ENCODE results near the gene GFAP.

GFAP gene

DNA sequence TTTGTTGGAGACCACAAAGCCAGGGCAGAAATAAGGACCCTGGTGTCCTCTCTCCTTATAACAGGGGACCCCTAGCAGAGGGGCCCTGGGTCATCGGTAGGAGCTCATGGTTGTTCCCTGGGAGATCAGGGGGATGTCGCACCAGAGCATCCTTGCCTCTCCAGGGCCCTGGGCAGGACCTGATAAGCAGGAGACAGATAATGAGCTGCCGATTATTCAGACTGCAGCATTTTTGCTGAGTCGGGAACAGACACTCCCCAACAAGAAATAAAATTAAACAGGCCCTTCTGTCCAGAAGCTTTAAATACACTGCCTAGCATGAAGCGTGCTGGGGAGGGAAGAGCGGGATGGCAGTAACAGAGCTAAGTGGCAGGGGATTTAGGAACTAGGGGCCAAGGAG, 15.4 kb upstream of the GFAP start:
- DNase-seq: no peak

DNA sequence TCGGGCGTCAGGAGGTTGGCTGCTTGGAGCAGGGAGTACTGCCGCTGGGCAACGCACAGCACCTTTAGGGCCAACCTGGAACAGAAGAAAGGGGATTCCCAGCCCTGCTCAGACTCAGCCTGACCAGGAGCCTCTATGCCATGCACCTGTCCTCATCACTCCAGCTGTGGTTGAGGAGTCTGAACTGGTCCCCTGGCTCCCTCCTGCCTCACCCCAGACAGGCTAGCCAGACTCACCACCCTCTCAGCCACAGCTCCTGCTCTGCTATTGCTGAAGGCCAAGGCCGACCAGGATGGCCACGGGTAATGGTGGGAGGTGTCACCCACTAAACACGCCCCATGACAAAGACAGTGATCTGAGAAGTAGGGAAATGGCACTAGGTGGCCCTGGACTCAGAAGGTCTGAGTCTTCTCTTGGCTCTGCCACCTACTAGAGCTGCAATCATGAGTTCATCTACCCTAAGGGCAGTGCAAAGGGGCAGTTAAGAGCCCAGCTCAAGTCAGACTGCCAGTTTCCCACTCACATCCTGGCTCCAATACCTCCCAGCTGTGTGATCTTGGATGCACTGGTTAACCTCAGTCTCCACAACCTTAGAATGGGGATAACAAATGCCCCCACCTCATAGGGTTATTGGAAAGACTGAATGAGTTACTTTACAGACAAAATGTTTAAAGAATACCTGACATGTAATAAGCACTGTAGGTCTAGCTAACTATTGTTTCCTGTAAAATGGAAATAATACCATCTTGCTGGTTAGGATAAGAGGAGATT, 13.8 kb upstream of the GFAP start:
- no peak for DNase-seq

DNA sequence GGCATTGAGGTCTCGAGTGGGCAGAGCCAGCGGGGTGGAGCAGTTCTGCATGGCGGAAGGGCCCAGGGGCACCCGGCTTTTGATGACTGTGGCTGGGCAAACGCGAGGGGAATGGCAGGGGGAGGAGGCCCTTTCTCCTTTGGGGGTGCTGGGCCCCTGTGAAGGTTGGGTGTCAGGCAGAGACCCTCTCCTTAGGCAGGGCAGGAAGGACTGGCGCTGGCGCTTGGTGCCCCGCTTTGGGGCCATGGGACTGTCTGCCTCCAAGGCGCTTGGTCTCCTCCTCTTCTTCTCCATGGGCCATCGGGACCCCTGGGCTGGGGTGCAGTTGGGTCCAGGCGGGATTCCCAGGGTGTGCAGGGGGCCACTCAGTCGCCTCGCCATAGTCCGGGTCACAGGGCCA, 12.8 kb upstream of the GFAP start:
- DNase-seq: no peak

DNA sequence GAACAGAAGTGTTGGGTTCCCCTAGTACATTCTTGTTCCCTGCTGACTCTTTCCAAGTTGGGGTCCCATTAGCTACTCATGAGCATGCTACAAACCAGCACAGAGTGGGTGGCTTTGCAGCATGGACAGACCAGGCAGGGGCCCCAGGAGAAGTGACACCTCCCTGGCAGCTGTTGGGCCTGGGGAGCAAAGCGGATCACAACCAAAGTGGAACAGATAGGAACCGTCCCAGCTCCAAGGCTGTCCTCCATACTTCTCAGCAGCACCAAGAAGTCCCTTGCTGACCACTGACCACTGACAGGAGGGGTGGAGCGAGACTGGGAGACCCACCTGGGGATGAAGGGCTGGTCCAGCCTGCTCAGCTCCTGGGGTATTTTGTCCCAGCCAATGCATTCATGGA, 12.4 kb upstream of the GFAP start:
- DNase-seq: no peak

DNA sequence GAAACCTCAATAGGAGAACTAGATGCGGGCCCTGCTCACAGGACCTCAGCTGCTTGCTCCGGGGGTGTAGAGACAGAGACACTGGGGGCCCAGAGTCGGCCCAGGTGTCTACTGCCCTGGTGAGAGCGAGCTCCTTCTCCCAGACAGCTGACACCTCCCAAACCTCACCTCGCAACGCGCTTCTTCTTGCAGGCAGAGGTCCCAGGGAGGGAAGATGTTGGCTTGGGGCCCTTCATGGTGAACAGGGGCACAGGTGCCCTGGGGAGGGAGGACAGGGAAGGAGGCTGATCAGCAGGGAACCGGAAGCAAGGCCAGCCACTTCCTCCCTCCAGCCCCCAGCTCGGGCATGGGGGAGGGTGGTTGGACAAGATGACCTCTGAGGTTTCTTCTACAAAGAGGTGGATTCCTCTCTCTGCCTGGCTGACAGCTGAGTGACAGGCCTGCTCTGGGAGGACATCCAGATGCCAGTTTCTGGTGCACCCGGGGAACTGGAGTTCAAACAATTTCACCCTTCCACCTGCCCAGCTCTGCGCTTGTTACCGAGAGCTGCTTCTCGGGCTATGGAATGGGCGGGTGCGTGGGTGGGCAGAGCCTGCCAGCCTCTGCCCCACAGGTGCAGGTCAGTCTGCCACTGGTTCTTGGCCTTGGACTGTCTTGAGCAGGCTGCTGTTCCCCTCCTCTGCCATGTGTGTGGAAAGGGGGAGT, 11.7 kb upstream of the GFAP start:
- DNase-seq: no peak

DNA sequence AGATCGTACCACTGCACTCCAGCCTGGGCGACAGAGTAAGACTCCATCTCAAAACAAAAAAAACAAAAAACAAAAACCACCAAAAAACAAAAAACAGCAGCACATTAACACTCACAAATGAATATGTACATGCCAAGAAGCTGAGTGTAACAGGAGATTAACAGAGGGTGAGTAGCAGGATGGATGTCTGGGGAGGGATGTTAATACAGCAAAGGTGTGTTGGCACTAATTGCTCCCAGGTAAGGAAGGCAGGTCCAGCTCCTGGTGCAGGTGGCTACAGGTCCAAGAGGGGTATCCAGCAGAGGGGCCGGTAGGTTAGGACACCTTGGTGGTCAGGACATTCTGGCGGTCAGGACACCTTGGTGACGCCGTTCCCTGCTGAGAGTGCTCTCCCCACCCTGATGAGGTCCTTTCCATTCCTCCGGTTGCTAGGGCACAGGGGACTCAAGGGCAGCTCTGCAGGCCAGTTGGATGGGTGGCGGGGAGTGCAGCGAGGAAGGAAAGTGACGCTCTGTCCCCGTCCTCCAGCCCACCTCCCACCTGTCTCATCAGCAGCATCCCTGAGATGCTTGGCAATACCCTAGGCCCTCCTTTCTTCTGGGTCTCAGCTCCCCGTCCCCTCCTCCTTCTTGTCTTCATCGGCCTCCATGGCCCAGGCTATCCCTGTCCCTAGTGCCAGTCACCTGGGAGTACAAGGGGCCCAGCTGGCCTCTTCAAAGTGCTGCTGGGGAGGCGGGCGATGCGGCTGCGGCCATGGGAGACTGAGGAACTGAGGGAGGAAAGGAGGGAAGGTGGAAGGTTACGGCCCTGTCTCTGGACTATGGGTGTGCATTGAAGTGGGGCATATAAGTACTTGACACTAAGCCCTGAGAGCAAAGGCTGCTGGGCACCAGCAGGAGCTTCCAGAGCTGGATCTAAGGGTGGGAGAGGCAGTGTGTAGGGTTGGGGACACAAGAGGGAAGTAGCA, 10.7 kb upstream of the GFAP start:
- no peak for DNase-seq

DNA sequence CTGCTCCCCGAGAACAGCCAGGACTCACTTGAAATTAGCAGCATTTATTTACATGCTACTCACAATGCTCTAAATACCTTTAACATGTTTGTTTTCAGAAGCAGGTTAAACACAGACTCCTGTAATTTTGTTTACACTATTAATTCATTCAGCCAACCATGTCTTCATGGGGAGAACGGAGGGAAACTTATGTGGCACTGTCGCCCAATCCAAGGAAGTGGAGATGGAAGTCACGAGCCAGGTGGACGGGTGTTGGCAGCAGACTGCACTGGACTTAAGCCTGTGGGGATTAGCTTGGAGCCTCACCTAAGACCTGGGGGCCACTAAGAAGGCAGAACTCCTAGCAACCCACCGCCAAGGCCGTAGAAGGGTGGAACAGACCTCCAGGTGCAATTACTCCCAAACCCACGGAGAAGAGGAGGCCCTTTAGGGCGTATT, 8.8 kb upstream of the GFAP start:
- no peak for DNase-seq

DNA sequence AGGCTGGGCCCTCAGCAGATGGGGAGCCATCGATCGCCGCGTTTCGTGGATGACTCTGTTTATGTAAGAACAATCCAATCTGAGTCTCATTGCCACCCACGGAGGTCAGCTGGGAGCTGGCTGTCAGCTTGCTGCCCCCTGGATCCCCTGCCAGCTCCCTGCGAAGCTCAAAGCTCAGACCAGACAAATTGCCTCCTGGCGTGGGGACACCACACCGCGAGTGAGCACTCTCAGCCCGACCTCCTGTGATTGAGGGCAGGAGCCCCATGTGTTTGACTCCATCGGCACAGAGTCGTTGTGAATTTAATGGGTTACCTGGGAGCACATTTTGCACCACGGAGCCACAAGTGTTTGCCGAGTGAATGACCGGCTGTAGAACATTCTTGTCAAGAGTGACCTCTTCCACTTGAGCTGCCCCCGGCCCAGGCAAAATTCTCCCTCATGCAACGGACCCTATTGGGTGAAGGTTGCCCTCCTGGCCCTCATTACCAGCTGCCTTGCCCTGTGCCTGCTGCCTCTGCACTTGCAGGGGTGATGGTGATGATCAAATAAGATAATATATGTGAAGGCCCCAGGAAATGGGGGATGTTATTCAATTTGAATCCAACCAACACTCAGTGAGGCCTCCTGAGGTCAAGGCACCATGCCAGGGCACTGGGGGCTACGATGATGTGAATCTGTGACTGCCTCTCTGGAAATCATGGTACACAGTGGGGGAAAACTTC, 7.6 kb upstream of the GFAP start:
- no peak for DNase-seq

DNA sequence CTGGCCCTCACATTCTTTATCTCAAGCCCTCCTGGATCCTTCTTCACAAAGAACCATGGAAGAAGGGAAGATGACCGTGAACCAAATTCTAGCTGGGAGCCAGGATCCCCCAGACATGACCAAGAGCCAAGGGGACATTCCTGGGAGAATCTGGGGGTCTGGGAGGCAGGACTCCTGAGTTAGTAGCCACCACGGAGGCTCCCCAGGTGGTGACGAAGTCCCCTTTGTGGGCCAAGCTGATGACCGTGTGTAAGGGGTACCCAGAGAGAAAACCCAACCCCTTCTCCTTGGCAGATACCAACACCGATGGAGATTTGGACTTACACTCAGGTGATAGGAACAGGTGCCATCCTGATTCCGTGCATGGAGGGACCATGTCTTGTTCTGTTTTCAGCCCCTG, 6.8 kb upstream of the GFAP start:
- DNase-seq: no peak

DNA sequence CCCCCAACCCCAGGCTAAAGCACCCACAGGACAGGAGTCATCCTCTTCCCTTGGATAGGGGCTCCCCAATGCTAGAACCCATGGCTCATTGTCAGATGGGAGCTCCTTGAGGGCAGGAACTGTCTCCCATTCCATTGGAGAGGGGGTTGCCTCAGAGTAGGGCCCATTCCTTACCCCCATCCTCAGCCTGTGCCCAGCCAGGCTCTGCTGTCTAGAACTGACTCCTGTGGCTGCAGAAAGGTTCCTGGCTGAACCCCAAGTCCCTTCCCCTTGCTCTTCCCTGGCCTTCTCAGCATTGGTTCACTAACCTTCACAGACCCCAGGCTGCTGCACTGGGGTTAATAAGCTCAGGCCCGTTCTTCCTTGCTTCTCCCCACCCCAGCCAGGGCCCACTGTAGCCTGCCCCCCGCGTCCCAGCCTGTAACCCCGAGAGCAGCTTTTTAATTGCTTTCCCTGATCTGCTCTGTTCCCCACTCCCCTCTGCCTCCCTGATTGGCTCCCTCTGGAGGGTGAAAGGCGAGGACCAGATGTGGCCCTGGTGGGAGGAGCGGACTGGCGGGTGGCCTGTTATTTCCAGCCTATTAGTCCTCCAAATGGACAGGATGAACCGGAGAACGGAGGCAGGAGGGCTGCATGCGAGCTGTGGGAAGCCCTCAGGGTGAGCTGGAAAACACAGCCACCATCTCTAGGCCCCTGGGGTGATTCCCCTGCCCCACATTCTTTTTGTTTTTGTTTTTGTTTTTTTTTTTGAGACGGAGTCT, 6.0 kb upstream of the GFAP start:
- no peak for DNase-seq

DNA sequence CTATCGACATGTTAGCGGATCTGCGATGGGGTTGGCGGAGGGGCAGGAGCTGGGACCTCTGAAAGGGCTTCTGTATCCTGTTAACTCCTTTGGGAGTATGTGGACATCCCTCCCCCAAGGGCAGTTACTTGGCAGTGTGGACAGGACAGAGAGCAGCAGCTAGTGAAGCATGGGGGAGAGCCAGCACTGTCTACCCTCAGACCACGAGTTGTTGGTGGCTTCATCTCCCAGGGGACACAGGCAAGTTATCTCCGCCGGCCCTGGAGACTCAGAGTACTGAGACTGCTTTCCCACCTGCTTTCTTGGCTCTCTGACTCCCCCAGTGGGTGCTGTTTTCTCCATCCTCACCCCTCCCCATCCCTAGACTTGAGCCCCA, 5.3 kb upstream of the GFAP start:
- DNase-seq: no peak

DNA sequence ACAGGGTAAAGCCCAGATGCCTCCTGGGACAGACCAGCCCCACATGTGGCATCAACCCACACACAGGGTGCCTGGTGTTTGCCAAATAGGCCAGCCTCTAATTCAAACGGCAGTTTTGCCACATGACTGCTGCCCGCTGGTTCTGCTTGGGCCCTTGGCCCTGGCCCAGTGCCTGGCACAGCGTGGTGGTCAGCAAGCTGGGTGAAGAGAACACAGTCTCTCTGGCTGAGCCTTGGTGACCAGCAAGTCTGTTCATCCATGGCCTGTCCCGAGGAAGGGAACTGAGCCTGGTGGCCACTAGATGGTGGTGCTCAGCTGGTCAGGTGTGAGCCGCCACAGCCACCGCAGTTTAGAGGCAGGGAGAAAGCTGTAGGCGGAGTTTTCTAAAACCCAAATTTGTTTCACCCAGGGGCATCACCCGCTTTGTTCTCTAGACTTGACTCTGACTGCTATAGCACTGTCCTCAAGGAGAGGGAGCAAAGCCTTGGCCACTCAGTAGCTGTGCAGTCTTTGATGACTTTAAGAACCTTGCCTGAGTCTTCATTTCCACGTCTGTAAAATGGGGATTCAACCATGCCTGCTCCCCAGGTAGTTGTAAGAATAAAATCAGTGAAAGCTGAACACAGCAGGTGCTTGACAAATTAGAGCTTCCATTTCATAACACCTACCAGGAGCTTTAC, 4.7 kb upstream of the GFAP start:
- peak; percentile 80 for DNase-seq

DNA sequence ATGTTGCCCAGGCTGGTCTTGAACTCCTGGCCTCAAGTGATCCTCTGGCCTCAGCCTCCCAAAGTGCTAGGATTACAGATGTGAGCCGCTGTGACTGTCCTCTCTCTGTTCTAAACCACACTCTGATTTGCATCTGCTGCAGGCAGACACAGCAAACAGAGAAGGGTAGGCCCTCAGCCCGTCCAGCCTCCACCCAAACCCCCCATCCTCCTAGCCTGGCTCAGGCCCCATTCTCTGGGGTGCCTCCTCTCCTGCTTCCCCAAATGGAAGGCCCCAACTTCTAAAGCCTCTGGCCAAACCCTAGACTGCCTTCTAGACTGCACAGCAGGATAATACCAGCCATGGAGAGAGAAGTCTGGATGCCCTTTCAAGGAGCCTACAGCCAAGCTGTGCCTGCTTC, 4.1 kb upstream of the GFAP start:
- DNase-seq: no peak

DNA sequence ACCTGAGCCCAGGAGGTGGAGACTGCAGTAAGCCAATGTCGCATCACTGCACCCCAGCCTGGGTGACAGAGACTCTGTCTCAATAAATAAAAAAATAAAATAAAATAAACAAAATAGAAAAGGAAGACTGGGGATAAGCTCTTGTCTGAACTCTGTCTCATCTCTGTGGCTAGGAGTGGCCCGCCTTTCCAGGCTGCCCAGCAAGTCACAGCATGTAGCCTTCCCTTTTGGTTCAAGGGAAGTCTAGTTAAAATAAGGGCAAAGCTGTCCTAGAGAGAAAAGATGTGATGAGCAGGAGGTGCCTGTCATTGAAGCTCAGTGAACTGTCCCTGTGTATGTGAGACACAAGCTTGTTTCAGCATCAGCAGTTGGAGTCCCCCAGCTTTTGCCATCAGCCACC, 2.7 kb upstream of the GFAP start:
- no peak for DNase-seq

DNA sequence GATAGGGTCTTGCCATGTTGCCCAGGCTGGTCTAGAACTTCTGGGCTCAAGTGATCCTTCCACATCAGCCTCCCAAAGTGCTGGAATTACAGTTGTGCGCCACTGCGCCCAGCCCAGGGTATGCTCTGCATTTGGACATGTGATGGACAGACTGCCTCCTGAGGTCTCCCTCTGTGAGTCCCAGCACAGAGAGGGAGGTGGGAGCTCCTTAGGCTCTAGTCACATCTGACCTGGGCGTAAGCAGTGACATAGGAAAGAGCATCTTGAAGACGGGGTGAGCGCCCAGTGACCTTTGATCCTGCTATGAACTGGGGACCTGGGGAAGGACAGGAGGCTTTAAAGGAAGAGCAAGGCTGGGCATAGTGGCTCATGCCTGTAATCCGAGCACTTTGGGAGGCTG, 2.2 kb upstream of the GFAP start:
- no peak for DNase-seq

DNA sequence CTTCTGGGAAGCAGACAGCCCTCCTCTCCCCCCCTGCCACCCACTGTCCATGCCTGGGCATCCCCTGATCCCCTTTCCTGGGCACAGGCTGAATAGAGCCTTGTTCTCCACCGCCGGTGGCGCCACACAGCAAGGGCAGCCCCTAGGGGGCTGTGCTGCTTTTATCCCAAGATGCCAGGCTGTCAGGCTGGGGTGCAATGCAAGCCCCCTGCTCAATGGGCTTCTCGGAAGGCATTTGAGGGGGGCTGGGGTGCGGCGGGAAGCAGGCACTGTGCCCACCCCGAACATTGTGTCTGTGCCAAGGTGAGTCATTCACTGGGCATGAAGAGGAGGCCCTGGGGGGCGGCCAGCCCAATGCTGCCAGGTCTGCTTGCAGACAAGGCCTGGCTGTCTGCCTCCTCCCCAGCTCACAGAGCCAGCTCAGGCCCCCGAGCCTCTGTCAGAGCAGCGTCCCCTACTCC, 1.5 kb upstream of the GFAP start:
- peak; percentile 62 for DNase-seq

DNA sequence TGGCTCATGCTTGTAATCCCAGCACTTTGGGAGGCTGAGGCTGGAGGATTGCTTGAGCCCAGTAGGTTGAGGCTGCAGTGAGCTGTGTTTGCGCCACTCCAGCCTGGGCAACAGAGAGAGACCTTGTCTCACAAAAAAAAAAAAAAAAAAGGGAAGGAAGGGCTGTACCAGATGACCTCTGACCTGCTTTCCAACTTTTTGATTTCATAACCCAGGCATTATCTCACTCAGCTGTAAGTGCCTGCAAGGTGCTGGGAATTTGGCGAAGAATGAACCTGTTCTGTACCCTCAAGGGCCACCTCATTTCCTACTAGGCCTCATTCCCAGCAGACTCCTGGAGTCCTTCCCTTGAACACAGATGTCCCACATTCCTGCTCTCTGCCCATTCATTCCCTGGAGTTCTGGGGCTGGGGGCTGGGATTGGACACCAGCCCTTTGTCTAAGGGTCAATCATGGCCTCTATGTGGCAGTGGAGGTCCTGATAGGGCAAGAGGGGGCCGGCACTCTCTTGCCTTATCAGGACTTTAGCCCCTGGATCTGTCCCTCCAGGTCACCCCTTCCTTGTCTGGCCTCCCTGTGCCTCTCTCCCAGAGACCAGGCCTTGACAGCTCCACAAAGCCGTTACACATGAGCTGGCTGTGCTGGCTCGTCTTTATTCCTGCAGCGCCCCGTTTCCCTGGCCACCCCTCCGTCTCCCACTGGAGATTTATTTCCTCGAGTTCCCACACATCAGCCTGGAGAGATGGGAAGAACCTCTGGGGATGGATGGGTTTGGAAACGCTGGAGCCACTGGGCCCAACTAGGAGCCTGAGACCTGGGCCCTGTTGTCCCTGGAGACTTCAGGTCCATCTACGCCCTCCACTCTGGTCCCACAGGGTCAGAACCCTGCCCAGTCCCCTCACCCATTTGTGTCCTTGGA, 821 bp upstream of the GFAP start:
- no peak for DNase-seq

DNA sequence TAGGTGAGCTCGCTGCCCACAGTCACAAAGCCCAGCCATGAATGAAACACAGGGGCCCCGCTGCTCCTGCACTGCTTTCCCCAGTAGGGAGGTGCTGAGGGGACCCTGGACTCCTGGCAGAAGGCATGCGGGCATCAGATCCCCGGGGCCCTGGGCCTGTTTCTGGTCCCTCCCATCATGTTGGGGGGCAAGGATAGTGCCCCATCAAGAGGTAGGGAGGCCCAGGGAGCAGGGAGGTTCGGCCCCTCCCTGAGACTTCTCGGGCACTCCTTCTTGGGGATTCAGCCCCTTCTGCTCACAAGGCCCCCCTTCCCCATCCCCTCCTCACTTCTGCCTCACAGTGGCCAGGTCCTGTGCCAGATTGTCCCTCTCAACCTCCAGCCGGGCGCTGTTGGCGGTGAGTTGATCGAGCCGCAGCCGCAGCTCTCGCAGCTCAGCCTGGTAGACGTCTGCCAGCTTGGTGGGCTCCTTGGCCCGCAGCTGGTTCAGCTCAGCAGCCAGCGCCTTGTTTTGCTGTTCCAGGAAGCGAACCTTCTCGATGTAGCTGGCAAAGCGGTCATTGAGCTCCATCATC, 515 bp downstream of the GFAP start:
- no peak for DNase-seq

DNA sequence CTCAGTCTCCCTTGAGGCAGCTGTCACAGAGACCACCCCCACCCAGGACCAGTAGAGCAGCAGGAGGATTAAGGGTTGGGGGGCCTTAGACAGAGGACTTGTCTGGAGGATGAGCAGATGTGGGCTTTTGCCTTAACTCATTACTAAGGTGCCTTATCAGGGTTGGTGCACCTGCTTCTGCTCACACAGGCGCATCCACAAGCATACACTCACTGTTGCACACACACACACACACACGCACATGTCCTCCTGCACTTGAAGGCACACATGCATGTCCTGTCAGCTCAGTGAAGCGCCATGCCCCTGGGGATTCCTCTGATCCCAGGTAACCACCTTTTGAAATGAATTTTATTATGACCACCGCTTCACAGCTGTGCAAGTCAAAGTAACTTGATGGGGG, 1.2 kb downstream of the GFAP start:
- no peak for DNase-seq

DNA sequence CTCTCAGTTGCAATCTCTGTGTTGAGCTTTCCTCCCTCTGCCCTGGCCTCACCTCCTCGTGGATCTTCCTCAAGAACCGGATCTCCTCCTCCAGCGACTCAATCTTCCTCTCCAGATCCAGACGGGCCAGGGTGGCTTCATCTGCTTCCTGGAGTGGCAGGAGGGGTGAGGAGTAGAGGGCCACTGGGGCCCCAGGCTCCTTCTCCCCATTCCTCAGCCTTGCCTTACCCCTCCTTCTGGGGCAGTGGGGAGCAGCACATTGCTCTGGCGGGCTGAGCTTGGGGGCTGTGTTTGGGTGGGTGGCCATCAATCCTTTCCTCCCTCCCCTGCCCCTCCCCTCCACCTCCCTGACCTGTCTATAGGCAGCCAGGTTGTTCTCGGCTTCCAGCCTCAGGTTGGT, 1.6 kb downstream of the GFAP start:
- no peak for DNase-seq

Measured in EL (cell line).